ENCODE data around the gene NLRP10.

GRCh38 chr11:7999795-8000194 is 34.5 kb upstream of the NLRP10 start:
- TF ChIP-seq POLR2AphosphoS5 (IDR thresholded peaks at IDR 0.05; ENCODE audit: low read depth, low read length) = no peak
- no peak for TF ChIP-seq REST (IDR thresholded peaks at IDR 0.05; ENCODE audit: insufficient read depth in 1 of 2, low read depth in 2 of 2, low read length in 2 of 2)
- no peak for TF ChIP-seq SIN3A (IDR thresholded peaks at IDR 0.05; ENCODE audit: borderline replicate concordance, insufficient read depth, low read length)
- TF ChIP-seq TAF1 (IDR thresholded peaks at IDR 0.05; ENCODE audit: borderline replicate concordance, insufficient read depth, low read length) = no peak
